ENCODE results near the gene WWC1.

The WWC1 gene

DNA sequence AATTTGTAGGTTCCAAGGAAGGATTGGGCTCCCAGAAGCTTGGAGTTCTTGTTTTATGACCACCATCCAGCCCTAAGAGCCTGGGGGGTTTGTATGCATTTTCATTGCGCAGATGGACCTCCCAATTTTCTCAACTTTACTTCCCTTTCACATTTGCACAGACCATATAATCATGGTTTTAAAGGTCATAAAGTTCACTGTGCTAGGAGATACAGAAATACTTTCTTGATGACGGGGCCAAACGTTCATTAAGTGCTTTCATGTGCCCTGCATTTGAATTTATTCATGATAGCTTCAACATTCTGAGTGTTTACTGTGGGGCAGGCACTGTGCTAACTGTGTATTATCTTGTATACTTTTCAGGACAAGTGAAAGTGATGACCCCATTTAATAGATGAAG, 51.5 kb downstream of the WWC1 start:
- Mint-ChIP-seq H3K36me3 (no peaks in the 10 kb centered on the region), H3K27ac (no peak overlapping the region), H3K4me1 (no peaks in the 10 kb centered on the region), H3K27me3 (peaks cover 9% of the 10 kb centered on the region), H3K9me3 (no peaks in the 10 kb centered on the region), H3K4me3 (no peak overlapping the region)
- CTCF ChIA-PET = no interaction called here
- no peak for DNase-seq

DNA sequence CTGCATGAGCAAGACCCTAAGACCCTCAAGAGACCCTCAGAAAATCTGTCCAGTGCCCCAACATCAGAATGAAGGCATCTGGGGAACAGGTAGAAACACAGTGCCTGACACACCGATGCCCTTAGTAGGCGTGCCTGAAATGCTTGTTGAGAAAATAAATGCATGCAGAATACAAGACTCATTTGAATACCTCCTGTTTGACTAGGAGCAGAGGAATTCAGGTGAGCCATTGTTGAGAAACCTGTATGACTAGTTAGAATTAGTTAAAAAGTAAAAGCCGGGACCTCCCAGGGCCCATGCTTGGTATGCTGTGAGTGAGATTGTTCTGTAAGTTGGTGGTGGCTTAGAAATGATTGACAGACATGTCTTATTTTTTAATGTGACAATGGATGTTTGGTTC, 55.0 kb downstream of the WWC1 start:
- H3K4me3 Mint-ChIP-seq = no peak overlapping the region

DNA sequence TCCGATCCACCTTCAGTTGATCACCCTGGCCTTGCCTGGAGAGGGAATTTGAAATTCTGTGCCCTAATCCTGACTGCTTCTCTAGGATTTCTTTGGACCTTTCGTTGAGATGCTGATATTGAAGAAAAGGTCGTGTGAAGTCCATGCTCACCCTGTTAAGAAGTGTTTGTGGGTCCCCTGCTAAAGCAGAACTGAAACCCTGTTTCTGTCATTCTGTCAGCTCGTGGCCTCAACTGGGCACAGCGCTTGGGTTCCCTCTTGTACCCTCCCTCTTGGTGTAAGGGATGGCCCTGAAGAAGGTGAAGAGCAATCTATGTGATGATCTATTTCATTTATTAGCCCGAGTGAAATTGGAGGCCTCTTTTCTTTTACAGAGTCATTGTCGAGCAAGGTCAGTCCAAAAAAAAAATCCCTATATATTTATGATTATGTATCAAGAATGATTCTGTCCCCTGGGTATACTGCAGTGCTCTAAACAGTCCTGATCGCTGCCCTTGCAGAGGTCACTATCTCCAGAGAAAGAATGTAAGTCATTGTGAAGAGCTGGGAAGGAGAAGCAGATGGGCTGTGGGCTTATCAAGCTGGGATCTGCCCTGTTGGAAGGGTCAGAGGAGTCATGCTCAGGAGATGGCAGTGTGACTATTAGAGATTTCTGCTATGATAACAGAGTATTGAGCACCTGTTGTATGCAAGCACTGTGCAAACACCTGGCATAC, 56.1 kb downstream of the WWC1 start:
- CTCF ChIA-PET = interaction anchor here (1.1 kb wide), 1 partner anchor 10 kb away, joined by 5 read pairs; no protein-coding TSS in a partner anchor
- H3K36me3 Mint-ChIP-seq = no peaks in the 10 kb centered on the region
- DNase-seq = no peak
- no peak overlapping the region for H3K27ac Mint-ChIP-seq
- no peaks in the 10 kb centered on the region for H3K9me3 Mint-ChIP-seq
- H3K27me3 Mint-ChIP-seq = no peaks in the 10 kb centered on the region
- H3K4me1 Mint-ChIP-seq = no peaks in the 10 kb centered on the region
- H3K4me3 Mint-ChIP-seq = no peak overlapping the region

More for the DNA sequence above, 55.0 kb downstream of the WWC1 start:
- DNase-seq = no peak
- CTCF ChIA-PET = no interaction called here
- H3K36me3 Mint-ChIP-seq = no peaks in the 10 kb centered on the region
- no peaks in the 10 kb centered on the region for H3K9me3 Mint-ChIP-seq
- peaks cover 4% of the 10 kb centered on the region for H3K27me3 Mint-ChIP-seq
- H3K4me1 Mint-ChIP-seq = no peaks in the 10 kb centered on the region
- H3K27ac Mint-ChIP-seq = no peak overlapping the region

DNA sequence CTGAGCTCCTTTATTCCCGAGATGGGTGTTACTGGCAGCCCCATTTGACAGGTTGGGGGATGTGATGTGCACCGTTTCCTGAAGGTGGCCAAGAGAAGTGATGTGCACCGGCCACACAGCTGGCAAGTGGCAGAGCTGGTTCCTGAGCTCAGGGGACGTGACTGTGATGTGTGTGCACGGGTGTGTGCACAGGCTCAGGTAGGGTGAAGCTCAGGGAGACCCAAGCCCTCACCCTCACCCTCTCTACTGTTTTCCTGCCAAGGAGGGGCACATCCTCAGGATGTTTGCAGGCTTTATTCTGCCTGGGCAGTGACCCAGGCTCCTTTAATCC, 56.6 kb downstream of the WWC1 start:
- DNase-seq = no peak
- no peaks in the 10 kb centered on the region for H3K4me1 Mint-ChIP-seq
- CTCF ChIA-PET = interaction anchor here (1.1 kb wide), 1 partner anchor 9 kb away, joined by 5 read pairs; no protein-coding TSS in a partner anchor

DNA sequence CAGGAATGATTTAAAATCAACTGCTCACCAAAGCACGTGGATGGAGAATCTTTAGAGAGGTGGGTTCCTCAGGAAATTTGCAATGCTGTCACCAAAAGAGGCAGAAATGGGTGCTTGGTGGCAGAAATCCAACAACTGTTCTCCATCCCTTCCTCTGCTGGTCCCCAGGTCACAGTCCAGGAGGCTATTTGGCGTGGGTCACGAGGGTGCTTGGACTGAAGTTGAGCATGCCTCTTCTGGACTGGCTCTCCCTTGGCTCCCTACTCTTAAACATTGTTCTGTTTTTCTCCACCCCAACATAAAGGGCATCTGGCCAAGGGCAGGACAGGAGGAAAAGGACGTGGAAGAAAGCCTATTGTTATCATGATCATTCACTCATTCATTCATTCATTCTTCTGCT, 58.9 kb downstream of the WWC1 start:
- CTCF ChIA-PET = interaction anchor here (1.2 kb wide), 1 partner anchor 13 kb away, joined by 3 read pairs; no protein-coding TSS in a partner anchor
- H3K27ac Mint-ChIP-seq = no peak overlapping the region
- H3K4me3 Mint-ChIP-seq = no peak overlapping the region

More for the DNA sequence above, 56.6 kb downstream of the WWC1 start:
- no peak overlapping the region for H3K4me3 Mint-ChIP-seq
- H3K27me3 Mint-ChIP-seq = no peaks in the 10 kb centered on the region
- no peaks in the 10 kb centered on the region for H3K9me3 Mint-ChIP-seq
- no peaks in the 10 kb centered on the region for H3K36me3 Mint-ChIP-seq
- no peak overlapping the region for H3K27ac Mint-ChIP-seq

DNA sequence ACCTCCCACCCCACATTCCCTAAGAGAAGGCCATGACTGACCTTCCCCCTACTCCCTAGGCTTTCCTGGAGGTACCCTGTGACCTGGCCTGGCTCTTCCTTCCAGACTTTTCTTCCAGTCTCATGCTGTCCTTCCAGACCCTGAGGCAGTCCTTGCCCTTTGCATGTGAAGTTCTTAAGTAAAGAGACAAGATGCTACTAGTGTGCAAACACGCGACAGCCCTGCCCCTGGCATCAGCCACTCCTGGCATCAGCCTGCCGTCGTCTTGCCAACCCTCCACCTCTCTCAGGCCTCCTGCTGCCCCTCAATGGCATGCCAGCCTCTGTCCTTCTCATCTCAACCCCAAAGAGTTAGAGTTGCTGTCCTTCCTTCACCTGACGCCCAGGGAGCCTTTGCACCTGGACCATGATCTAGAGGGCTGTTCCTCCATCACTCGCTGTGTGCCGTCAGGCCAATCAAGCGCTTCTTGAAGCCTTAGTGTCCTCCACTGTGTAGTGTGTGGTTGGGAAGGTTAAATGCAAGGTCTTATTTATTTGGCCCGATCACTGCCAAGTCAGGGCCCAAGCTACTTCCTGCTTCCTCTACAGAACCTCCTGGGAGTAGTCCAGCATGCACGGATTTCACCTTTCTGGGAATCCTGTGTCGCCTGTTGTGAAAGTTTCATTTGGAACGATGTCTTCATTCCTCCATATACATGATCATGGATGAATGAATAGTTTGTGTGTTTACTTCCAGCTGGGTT, 61.9 kb downstream of the WWC1 start:
- no peak for DNase-seq
- Mint-ChIP-seq H3K4me3 (no peak overlapping the region), H3K36me3 (no peaks in the 10 kb centered on the region), H3K27ac (no peak overlapping the region), H3K27me3 (peaks cover 6% of the 10 kb centered on the region), H3K9me3 (no peaks in the 10 kb centered on the region), H3K4me1 (no peaks in the 10 kb centered on the region)
- CTCF ChIA-PET = no interaction called here

More for the DNA sequence above, 58.9 kb downstream of the WWC1 start:
- H3K36me3 Mint-ChIP-seq = no peaks in the 10 kb centered on the region
- no peaks in the 10 kb centered on the region for H3K4me1 Mint-ChIP-seq
- no peaks in the 10 kb centered on the region for H3K9me3 Mint-ChIP-seq
- no peaks in the 10 kb centered on the region for H3K27me3 Mint-ChIP-seq
- no peak for DNase-seq

DNA sequence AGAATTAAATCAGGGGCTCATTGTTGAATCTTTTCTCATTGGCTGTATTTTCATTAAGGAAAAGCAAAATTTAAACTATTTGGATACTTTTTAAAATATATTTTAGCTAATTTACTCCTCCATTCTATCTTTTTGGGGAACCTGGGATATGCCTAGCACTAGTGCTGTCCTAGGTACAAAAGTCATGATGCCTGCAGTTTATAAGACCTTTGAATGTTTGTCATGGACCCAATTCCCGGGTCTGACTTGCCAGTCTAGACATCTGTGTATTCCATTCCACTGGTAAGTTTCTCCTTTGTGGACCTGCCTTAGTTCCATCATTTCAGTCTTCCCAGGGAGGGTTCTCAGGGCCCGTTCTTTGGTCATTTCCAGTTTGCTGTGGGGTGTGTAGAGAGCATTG, 63.0 kb downstream of the WWC1 start:
- Mint-ChIP-seq H3K27me3 (peaks cover 10% of the 10 kb centered on the region), H3K4me1 (no peaks in the 10 kb centered on the region), H3K36me3 (no peaks in the 10 kb centered on the region), H3K27ac (no peak overlapping the region), H3K4me3 (no peak overlapping the region), H3K9me3 (no peaks in the 10 kb centered on the region)
- CTCF ChIA-PET = no interaction called here
- no peak for DNase-seq

DNA sequence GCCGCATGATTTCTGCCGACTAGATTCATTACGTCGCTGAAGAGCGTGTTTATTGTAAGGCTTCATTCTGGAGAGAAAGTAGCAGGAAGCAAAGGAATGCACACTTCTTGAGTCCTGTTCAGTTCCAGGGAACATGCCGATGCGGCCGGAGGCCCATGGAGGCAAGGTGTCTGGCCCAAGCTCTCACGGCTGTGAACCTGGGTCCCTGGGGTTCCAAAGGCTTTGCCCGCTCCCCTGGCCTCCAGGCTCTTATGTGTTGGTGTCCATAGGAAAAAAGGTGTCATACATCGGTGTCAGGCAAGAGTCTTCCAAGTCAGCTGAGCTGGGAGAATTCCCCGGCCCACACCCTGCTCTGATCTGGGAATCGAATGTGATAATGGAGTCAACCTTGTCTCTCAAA, 64.7 kb downstream of the WWC1 start:
- H3K27ac Mint-ChIP-seq = no peak overlapping the region
- no peaks in the 10 kb centered on the region for H3K4me1 Mint-ChIP-seq
- DNase-seq = no peak
- no peaks in the 10 kb centered on the region for H3K9me3 Mint-ChIP-seq
- no peak overlapping the region for H3K4me3 Mint-ChIP-seq
- CTCF ChIA-PET = no interaction called here
- peaks cover 19% of the 10 kb centered on the region for H3K27me3 Mint-ChIP-seq
- H3K36me3 Mint-ChIP-seq = no peaks in the 10 kb centered on the region

DNA sequence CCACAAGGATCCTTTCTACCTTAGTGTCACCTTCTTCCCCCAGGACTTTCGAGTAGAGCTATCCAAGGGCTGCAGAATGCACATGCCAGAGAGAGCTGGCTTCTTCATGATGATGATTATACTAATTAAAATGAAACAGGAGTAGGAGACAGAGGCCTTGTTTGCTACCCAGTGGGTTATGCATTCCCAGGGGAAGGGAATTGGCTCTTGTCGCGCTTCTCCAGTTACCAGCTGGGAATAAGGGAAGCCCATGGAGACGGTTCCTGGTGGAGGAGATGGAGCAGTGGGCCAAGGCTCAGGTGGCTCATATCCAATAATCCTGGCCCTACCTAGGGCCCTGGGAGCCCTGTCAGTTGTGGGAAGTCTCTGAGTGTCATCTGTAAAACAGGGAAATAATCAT, 65.1 kb downstream of the WWC1 start:
- Mint-ChIP-seq H3K27me3 (peaks cover 19% of the 10 kb centered on the region), H3K4me3 (no peak overlapping the region), H3K36me3 (no peaks in the 10 kb centered on the region), H3K27ac (no peak overlapping the region), H3K9me3 (no peaks in the 10 kb centered on the region), H3K4me1 (no peaks in the 10 kb centered on the region)
- DNase-seq = no peak
- CTCF ChIA-PET = interaction anchor here (1.6 kb wide), 1 partner anchor 8 kb away, joined by 5 read pairs; no protein-coding TSS in a partner anchor

DNA sequence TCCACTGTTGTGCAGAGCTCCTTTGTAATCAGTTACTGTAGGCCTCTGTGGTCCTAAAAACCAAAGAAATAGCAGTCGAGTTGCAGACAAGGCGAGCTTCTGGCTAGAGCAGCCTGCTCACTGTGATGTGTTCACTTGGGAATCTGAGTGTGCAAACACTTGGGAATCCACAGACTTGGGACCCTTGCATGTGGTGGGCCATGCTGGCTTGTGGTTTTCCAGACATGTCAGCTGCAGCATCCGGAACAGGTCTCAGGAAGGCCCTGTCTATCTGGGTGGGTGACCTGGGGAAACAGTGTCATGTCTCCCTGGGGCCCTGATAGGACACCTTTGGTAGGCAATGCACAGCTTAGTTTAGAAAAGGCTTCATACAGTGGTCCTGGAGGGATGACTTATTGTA, 66.4 kb downstream of the WWC1 start:
- H3K27ac Mint-ChIP-seq = no peak overlapping the region

DNA sequence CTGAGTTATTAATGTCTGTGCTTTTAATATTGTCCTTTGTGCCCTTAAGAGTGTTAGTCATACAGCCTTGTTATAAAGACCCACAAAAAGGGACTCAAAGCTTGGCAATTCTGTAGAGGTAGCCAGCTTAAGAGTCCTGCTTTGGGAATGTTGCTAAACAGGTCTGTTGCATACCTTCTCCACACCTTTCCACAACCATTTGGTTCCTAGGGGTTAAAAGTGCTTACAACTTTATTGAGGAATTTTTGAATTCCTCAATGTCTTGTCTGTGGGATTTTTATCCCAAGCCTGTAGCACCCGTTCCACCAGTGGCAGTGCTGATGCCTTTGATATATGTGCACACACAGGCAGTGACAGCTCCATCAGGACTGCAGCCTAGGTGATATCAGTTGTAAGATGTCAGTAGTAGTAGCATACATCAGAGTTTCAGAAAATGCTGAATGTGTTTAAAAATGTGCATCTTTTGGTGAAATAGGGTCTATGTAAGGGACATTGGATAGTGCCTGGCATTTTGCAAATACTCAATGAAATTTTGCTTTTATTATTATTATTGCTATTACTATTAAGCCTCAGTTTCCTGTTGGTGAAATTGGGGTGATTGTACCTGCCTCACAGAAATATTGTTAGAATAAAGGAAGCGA, 68.5 kb downstream of the WWC1 start:
- CTCF ChIA-PET = no interaction called here
- H3K27me3 Mint-ChIP-seq = peaks cover 23% of the 10 kb centered on the region
- no peak overlapping the region for H3K27ac Mint-ChIP-seq

More for the DNA sequence above, 66.4 kb downstream of the WWC1 start:
- DNase-seq = no peak
- Mint-ChIP-seq H3K4me1 (no peaks in the 10 kb centered on the region), H3K4me3 (no peak overlapping the region), H3K9me3 (no peaks in the 10 kb centered on the region), H3K36me3 (no peaks in the 10 kb centered on the region), H3K27me3 (peaks cover 19% of the 10 kb centered on the region)
- CTCF ChIA-PET = interaction anchor here (1.6 kb wide), 1 partner anchor 10 kb away, joined by 5 read pairs; no protein-coding TSS in a partner anchor

DNA sequence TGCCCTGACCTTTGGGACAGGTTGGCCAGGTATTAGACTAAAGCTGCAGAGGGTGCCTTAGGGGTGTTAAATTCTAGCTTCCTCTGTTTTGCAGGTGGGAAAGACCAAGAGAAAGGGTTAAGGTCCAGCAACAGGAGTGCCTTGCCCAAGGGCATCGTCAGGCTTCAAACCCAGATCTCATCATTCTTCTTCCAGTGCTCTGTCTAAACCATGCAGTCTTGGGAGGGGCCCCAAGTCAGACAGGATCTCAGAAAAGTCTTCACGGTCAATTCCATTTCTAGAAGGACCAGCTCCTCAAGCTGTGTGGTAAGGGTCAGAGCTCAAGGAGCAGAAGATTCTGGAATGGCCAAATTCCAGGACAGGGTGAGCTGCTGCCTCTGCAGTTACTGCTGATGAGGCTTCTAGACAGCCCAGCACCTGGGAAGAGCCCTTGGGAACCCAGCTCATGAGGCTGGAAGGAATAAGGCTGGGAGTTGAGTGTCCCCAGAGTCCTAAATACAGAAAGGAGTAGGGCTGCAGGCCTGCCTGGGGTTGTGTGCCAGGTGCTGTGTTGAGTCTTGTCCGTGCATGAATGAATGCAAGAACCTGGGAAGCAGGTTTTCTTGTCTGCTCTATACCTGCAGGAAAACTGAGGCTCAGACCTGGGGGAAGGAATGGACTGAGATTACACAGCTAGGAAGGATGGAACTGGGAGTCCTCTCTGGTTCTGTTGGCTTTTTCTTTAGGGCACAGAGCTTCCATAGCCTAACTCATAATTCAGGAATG, 69.3 kb downstream of the WWC1 start:
- no peaks in the 10 kb centered on the region for H3K9me3 Mint-ChIP-seq
- H3K4me3 Mint-ChIP-seq = no peak overlapping the region
- no peak overlapping the region for H3K27ac Mint-ChIP-seq
- no peak for DNase-seq
- no peaks in the 10 kb centered on the region for H3K4me1 Mint-ChIP-seq
- no peaks in the 10 kb centered on the region for H3K36me3 Mint-ChIP-seq
- CTCF ChIA-PET = no interaction called here
- H3K27me3 Mint-ChIP-seq = peaks cover 29% of the 10 kb centered on the region

More for the DNA sequence above, 68.5 kb downstream of the WWC1 start:
- Mint-ChIP-seq H3K4me3 (no peak overlapping the region), H3K4me1 (no peaks in the 10 kb centered on the region), H3K9me3 (no peaks in the 10 kb centered on the region), H3K36me3 (no peaks in the 10 kb centered on the region)
- no peak for DNase-seq

DNA sequence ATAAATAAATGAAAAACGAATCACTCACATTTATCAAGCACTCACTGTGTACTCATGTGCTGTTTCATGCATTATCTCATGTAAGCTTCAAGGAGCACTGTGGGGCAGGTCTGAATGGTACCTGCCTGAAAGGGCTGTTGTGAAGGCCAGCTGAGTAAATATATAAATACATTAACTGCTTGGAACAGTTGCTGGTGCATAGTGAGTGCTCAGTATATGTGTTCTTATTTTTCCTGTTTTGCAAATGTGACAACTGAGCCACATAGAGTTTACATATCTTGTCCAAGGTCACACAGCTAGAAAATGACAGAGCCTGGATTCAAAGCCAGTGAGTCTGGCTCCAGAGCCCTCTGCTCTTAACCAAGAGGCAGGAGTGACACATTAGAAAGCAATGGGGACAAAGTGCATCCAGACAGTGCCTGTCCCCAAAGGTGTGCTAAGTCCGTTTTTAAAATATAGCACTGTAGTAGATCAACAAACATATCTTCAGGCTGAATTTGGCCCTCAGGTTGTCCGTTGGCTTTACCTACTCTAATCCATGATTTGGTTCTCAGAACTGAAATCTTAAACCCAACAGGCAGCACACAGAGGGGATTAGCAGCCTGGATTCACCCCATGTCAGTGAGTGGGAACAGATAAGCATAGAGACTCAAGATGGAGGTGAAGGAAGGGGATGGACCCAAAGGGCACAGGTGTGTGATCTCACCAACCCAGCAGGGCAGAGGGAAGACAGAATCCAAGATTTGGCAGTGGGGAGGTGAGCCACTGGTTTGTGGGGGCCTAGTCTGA, 70.8 kb downstream of the WWC1 start:
- H3K27me3 Mint-ChIP-seq = peaks cover 29% of the 10 kb centered on the region
- DNase-seq = no peak
- CTCF ChIA-PET = no interaction called here
- no peak overlapping the region for H3K27ac Mint-ChIP-seq
- no peaks in the 10 kb centered on the region for H3K36me3 Mint-ChIP-seq
- no peak overlapping the region for H3K4me3 Mint-ChIP-seq
- no peaks in the 10 kb centered on the region for H3K4me1 Mint-ChIP-seq
- H3K9me3 Mint-ChIP-seq = no peaks in the 10 kb centered on the region
